GM03348 (cell line): ENCODE data around the gene KCNN3.
A peak's percentile ranks its signal among the peaks of the same experiment; 100 is the strongest.

Experiments
- DNase-seq: peaks from one replicate; pipeline ENCODE4 v3.0.0; 2012; ENCODE audit warnings: low spot score

KCNN3 gene

DNA sequence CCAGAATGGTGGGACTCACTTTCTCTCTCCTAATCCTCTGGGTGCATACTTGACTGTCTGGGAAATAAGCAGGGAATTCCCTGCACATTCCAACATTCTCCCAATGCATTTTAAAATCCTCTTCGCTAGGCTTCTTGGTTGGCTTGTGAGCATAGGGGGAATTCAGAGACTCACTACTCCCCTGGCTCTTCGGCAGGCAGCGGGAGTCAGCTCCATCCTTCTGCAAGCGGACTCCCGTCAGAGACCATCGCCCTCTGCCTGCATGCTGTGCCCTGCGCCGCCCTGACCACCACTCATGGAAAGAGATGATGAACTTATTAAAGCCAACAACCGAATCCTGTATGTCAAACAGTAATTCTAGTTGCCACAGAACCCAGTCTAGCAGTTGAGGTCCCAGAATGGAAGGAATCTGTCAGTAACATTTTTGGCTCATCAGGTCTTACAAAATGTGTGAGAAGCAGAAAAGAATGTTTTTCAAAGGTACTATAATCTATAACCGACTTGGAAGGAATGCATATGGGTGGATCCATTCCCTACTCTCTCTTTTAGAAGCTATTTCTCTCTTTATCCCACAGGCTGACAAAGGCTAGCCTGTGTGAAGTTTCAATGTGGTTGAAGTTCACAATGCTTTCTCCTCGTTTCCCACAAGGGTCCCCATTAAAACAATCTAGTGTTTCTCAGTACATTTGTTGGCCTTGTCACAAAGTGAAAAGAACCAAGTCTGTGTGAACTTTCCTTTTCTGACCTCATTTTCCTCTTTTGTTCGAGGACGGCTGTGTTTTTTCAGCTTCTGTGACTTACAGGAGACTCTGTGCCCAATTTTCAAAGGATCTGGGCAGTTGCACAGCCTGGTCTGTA lies 143.0 kb downstream of the KCNN3 start:
- DNase-seq: no peak

DNA sequence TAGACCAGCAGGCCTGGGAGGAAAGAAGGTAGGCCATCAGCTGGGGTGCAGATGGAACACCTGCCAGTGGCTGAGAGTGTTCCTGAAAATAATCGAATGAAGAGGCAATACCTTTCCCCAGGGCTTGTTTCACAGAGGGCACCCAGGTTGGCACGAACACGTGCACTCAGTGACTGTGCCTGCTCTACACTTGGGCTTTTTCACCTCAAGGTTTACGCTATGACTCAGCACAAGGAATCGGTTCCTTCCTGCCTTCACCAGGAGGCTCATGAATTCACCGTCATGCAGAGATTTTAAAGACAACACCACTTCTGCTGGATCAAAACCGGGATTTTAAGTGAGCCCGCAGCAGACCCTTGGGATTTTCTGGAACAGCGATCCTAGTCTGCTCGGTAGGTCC lies 143.6 kb downstream of the KCNN3 start:
- DNase-seq: no peak

DNA sequence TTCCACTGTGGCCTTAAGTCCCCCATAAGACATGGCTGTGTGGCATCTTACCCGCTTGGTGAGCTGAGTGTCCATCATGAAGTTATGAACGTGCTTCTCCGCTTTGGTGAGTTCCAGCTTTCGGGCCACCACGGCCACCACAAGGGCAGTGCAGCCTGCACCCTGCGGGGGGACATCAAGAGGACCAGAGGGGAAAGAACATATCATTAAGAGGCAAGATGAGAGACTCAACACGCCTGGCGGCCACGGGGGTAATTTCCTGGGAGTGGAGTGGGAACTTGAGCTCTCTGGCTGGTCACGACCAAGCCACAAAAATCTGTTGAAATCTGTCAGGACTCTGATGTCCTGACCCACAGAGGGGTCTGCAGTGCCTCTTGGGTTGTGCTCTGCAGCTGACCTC lies 144.2 kb downstream of the KCNN3 start:
- DNase-seq: no peak

DNA sequence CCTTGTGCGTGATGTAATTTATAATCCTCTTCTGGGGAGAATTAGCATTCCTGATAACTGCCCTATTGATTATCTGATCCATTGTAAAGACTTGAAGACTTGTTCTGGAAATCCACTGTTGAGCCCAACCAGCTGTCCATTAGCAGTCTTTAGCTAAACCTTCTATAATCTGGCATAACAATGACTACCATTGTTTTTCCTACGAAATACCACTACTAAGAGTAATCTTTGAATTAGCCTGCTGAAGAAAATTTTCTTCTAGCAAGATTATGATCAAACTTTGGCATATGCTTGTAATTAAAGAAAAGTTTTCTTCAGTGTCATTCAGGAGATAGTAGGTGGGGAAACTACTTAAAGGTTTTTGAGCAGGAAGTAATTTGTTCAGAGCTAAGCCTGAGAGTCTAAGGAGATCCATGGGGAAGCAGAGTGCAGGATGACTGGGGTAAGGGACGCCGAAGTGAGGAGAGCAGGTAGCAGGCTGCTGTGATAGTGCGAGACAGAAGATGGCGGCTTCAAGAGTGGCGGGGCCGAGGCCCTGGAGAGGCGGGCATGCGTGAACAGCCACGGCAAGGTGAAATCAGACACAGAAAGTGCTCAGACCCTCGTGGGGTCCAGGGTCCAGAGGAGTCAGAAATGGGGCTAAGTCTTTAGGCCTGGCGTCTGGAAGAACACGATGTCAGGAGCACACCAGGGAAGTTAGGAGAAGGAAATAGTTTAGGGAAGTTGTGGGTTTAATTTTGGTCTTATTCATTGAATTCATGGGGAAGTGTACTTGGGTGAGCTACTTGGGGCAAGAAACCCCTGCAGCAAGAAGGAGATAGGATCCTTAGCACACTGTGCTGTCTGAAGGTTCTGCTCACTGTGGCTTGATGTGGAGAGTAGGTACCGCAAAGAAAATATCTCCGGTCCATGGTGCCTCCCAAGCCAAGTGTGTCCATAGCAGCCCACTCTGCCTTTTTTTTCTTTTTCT lies 149.5 kb downstream of the KCNN3 start:
- no peak for DNase-seq

DNA sequence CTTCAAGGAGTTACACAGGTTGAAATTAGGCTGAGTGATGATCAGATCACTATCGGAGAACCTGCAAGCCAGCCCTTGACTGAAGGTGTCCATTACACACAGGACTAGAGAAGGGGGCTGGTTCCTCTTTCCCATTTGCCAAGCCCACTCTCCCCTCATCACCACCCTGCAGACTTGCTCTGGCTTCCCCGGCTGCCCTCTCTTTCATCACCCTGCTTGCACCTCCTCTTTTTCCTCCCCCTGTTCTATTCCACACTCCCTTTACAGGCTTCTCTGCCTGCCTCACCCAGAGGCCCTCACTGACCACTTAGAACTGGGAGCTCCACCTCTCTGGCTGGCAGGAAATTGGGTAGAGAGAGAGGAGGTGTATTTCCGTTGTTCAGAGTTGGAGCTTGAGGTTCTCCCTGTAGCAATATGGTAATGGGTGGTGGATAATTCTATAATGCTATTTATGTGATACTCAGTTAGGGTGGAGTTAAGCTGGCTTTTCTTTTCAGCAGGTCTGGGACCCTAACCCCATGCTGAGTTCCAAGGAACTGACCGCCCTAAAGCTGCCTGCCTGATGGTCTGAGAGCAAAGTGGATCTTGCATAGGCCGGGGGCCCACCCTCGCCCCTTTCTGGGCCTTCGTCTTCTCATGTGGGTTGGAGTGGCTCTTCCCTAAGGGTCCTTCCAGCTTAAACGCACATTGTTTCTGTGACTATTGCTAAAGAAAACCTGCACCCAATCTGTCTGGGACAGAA lies 150.3 kb downstream of the KCNN3 start:
- DNase-seq: no peak

DNA sequence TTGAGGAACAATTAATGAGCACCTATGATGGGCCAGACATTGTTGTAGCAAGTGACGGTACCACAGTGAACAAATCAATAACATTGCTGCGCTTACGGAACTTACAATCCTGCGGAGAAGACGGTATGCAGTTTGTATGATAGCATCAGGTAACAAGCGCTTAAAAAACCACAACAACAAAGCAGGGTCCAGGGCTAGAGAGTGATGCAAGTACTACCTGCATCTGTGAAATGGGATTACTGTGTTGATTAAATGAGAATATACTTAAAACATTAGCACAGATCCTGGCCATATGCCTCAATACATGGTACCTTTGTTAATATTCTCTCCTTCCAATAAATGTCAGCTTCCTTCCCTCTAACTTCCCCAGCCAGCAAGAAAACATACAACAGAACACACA lies 151.5 kb downstream of the KCNN3 start:
- DNase-seq: no peak

DNA sequence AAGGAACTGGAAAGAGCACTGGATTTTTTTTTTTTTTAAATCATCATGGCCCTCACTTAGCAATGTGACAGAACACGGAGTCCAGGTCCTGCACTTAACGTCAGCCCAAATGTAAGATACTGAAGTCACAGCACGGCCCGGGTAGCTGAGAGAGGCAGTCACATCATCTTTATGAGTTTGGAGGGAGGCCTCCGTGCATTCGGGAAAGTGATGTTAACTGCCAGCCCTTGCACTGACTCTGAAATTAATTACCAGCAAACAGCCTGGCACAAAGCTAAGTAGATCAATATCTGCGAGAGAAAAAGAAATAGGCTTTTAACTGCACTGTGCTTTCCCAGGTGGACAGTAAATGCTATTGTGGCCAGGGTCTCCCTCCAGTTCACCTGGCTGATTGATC lies 152.6 kb downstream of the KCNN3 start:
- DNase-seq: no peak

DNA sequence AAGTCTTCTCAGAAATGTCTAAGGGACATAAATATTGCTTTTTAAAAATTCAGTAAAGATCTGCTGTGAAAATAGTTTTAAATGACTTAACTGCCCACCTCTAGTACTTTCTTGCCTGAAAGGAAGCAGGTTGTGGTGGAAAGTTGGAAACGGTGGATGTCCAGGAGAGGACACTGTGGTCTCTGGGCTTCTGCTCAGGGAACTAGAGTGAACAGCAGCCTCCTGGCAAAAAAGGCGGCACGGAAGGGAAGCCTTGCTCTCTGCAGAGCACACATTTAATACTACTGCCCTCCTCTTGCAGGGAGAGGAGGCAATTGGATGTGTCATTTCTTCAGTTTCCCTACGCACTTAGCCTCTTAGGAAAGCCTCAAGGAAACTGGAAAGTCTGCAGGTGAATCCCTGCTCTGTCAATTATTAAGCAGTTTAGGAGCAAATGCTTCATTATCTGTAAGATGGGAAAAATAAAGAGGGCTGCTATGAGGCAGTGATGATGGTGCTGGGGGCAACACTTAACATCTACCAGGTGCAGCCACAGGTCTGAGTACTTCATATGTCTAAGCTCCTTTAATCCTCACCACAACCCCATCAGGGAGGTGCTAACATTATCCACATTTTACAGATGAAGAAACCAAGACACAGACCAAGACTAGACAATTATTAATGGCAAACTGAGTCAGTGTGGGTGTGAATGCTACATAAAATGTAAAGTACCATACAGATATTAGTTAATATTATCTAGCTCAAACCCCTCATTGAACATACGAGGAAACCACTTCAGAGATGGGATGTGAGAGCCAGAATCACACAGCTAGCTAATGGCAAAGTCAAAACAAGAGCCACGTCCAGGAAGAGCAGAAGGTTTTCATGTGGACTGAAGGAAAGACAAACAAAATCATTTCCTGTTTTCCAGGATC lies 153.2 kb downstream of the KCNN3 start:
- no peak for DNase-seq

DNA sequence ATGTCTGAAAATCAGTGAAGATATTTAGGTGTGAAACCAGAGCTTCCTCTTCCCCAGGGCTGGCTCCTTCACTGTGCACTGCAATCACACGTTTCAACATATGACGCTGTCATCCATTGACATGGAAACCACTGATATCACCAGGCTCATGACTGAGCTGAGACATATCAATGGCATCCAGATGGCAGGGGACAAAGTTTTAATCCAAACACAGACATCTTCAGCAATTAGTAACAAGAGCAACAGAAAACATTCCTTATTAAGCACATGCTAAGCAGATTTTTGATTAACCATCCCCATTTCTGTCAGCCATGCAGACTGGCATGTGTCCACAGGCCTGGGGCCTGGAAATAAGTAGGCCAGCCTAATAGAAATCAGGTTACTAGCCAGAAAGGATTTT lies 154.1 kb downstream of the KCNN3 start:
- peak; percentile 22 for DNase-seq

DNA sequence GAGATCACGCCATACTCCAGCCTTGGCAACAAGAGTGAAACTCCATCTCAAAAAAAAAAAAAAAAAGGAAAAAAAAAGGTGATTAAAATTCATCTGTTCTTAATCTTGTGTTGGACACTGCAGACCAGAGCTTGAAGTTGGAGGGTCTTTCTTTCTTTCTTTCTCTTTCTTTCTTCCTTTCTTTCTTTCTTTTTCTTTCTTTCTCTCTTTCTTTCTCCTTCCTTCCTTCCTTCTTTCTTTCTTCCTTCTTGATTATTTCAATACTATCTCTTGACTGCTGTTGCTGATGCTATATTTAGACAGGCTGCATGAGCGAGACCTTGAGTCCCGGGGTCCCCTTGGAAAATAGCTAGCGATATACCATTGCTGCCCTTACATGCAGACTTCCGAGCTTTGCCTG lies 154.7 kb downstream of the KCNN3 start:
- no peak for DNase-seq

DNA sequence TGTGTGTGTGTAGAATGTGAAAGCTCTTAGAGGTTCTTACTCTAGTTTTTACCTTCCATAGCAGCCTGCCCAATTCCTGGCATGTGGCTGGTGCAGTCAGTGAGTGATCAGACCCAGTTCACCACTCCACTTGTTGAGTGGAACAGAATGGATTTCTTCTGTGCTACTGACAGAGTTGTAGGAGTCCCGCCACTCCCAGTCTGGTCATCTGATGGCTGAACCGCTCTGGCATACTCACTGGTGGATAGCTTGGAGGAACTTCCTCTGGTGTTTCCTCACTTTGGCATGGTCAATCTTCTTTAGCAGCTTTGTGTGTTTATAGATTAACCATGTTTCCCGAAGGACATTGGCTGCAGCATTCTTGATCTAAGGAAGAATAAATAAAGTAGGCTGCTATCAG lies 155.4 kb downstream of the KCNN3 start:
- peak; percentile 72 for DNase-seq

DNA sequence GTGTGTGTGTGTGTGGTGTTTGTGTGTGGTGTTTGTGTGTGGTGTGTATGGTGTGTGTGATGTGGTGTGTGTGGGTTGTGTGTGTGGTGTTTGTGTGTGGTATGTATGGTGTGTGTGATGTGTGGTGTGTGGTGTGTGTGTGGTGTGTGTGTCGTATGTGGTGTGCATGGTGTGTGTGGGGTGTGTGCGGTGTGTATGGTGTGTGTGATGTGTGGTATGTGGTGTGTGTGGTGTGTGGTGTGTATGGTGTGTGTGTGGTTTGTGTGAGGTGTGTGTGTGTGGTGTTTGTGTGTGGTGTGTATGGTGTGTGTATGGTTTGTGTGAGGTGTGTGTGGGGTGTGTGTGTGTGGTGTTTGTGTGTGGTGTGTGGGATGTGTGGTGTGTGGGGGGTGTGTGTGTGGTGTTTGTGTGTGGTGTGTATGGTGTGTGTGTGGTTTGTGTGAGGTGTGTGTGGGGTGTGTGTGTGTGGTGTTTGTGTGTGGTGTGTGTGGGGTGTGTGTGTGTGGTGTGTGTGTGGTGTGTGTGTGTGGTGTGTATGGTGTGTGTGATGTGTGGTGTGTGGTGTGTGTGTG lies 155.9 kb downstream of the KCNN3 start:
- DNase-seq: no peak

DNA sequence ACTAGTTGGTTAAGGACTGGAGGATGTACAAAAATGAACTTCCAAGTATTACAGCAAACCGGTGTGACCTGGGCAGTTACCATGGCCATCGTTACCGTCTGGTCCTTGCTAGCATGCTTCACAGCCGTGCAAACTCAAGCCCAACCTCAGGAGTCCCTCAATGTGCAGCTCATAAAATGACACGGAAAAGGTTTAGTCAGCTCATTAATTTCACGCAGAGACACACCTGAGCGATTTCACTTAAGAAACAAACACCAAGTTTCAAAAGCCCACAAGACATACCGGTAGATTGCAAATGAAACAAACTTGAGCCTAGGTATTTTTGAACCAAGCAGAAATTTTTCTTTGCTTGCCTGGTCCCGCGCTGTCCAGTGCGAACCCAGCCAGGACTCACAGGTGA lies 157.1 kb downstream of the KCNN3 start:
- DNase-seq: no peak

DNA sequence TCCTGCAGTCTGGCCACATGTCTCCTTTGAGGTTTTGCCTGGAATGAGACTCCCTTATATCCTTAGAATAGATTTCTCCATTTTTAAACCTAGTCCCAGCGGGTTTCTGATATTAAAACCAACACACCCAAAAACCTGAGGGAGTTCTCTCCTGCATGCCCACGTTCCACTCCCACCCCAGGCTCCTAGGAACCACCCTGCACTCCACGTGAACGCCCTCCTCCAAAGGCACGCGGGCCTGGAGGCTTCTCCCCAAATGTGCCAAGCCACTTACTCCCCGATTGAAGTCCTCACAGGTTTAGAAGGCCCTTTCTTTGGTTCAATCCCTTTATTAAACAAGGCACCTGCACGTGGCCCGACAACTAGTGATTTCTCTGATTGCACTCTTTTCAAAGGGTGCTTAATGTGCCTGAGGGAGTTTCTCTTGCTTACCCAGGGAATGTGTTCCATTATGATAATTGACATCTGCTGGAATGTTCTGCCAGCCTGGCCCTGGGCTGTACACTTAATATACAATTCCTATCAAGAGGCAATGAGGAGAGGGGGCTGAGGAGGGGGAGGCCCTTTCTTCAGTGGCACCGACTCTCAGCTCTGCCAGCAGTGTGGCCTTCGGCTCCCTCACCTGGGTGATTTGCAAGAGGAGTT lies 157.8 kb downstream of the KCNN3 start:
- DNase-seq: no peak

DNA sequence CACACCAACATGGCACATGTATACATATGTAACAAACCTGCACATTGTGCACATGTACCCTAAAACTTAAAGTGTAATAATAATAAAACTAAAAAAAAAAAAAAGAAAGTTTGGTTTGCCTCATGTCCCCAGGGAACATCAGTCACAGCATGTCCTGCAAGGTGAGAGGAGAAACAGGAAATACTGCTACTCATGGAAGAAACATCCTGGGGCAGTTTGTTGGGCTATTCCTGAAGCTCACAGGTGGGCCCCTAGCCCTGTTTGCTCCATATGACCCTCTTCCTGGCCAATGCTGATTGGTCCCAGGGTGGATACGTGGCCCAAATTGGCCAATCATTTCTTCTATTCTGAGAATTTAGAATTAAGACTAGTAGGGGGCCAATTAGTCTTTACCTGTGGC lies 158.7 kb downstream of the KCNN3 start:
- no peak for DNase-seq

DNA sequence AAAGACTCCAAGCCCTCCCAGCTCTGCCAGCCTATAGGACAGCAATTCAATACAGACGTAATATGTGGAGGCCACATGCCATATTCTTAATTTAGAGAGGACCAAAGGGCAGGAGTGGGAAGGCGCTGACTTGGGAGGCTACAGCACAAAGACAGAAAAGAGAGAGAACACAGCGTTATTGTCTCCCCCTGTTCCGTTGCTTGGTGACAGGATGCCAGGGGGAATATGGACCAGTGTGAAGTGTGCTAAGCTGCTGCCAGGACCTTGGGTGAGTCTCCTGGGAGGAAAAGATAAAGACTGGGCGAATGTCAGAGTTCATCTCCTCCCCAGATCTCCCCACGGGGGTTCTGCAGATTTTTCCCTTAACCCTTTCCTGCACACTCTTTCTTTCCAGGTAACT lies 160.0 kb downstream of the KCNN3 start:
- DNase-seq: no peak

DNA sequence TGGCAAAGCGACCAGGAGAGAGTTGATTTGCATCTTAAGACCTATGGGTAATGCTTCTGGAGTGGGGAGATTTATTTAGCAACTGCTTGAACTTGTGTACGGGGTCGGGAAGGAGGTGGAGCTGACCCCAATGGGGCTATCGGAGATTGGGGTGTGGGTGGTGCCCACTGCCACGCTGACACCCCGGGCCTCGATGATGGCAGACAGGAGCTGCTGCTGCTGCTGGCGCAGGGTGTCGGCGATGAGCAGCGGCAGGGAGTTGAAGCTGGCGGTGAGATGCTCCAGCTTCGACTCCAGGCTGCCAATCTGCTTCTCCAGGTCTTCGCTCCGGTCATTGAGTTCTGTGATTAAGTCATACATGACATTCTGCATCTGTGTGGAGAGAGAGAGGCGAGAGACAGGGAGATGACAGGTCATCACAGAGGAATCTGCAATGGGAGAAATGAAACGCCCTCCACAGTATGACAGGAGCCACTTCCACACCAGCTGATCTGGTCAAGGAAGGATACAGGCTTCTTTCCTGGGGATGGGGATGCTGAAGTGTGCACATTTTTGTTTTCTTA lies 162.1 kb downstream of the KCNN3 start:
- DNase-seq: no peak

DNA sequence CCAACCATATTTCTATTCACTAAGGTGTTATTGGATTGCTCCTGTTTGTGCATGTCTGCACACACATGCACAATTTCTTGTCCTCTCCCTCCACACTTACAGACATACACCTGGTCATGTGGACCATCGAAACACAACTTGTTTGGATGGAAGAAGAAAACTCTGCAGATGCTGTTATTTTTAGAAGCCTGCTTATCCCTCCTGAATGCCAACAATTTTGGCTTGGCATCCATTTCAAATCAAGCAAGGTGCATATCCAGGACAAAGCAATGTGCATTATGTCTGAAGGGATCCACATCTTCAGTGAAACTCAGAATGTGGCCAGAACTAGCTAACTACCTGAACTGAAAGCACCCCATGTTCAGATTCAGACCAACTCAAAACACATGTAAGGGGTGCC lies 163.2 kb downstream of the KCNN3 start:
- DNase-seq: no peak

DNA sequence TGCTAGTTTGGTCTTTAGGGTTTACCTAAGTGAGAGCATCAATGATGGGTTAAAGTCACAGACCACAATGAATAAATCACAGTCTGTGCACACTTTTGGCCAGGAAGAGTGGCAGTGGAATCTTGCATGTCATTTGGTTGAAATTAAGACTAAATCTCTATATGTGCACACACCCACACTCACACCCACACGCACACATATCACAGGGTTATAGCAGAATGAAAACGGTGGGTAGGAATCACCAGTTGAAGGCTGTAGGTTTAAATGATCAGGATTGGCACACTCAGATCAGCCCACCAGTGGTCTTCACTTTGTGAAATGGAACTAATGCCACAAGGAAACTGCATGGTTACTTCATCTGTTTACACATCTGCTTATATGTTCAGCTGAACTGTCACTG lies 164.5 kb downstream of the KCNN3 start:
- no peak for DNase-seq

DNA sequence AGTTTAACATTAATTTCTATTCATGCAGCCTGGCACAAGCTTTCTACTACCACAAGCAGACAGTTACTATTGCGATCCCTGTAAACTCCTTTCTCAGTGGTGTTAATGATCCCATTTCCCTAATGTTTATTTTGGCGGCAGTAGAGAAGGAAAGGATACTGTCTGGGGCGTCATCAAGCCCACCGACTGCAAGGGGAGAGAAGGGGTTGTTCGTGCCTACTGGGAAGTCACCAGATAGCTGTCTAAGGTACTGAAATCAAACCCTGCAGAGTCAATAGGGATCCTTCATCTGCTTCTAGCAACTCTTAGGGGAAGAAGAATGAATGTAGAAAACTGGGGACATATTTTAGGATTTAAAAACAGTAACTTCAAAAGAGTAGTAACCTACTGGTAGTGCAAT lies 166.9 kb downstream of the KCNN3 start:
- DNase-seq: no peak
